ENCODE measurements around the gene SOCS3.

GRCh38 chr17:78366109-78366848 lies 6.4 kb upstream of the SOCS3 start:
- no peak for TF ChIP-seq CTCF (IDR thresholded peaks at IDR 0.05 in 2 of 3, conservative IDR thresholded peaks at IDR 0.05 in 1 of 3; ENCODE audit: control insufficient read depth in 2 of 3, extremely low read depth in 1 of 3, insufficient read depth in 1 of 3, low read depth in 3 of 3, low read length in 3 of 3)
- TF ChIP-seq EZH2 (IDR thresholded peaks at IDR 0.05; ENCODE audit: borderline replicate concordance, control insufficient read depth, low read depth, low read length) = no peak
- no peak for TF ChIP-seq CHD1 (IDR thresholded peaks at IDR 0.05; ENCODE audit: low read depth, low read length)
- no peak for TF ChIP-seq RAD51 (IDR thresholded peaks at IDR 0.05)
- no peak for TF ChIP-seq POLR2AphosphoS5 (IDR thresholded peaks at IDR 0.05; ENCODE audit: low read length)
- TF ChIP-seq MAX (IDR thresholded peaks at IDR 0.05; ENCODE audit: low read depth, low read length) = no peak
- TF ChIP-seq POLR2A (IDR thresholded peaks at IDR 0.05; ENCODE audit: low read depth, low read length) = no peak
- no peak for TF ChIP-seq SPI1 (IDR thresholded peaks at IDR 0.05; ENCODE audit: borderline replicate concordance, insufficient read depth, low read depth, low read length)
- no peak for TF ChIP-seq REST (IDR thresholded peaks at IDR 0.05; ENCODE audit: low read depth, low read length)
- TF ChIP-seq STAT1 (conservative IDR thresholded peaks at IDR 0.05) = no peak
- no peak for TF ChIP-seq EGR1 (IDR thresholded peaks at IDR 0.05; ENCODE audit: borderline replicate concordance in 1 of 2, low read depth in 2 of 2, low read length in 2 of 2)
- no peak for TF ChIP-seq CBFB (IDR thresholded peaks at IDR 0.05; ENCODE audit: low read depth)
- TF ChIP-seq CEBPZ (IDR thresholded peaks at IDR 0.05; ENCODE audit: low read depth, low read length) = no peak
